Spinal cord (tissue), 10 donors: ENCODE results near the gene CLASP1. TPM values are rescaled to one million over a fixed set of nuclear protein-coding genes. Genes with fewer than 3 reads are reported as not detected.

Experiments used
- DNase-seq, 6 donors: peaks; one replicate each; pipeline versions ENCODE4 v3.0.0 to v3.0.0-alpha.2; 2013 to 2015; ENCODE audit warnings: low spot score in 6 of 6, low read depth in 4 of 6
- H3K27ac ChIP-seq: one replicate; pipeline ENCODE4 v1.5.1; 2013; ENCODE audit warnings: low read depth, low read length, control low read depth
- H3K27me3 ChIP-seq: one replicate; pipeline ENCODE4 v1.6.1; 2013; ENCODE audit warnings: low read length; ENCODE audit not compliant: control insufficient read depth, insufficient read depth
- H3K36me3 ChIP-seq: one replicate; pipeline ENCODE4 v1.6.1; 2013; ENCODE audit warnings: low read length; ENCODE audit not compliant: control insufficient read depth, insufficient read depth
- H3K4me1 ChIP-seq: one replicate; pipeline ENCODE4 v1.6.1; 2013; ENCODE audit warnings: low read length; ENCODE audit not compliant: control insufficient read depth, insufficient read depth
- H3K4me3 ChIP-seq: one replicate; pipeline ENCODE4 v1.5.1; 2013; ENCODE audit warnings: low read depth, low read length, control low read depth
- H3K9me3 ChIP-seq: one replicate; pipeline ENCODE4 v1.6.1; 2013; ENCODE audit warnings: low read length; ENCODE audit not compliant: control insufficient read depth, insufficient read depth
- WGBS: methylation state at CpG from one replicate; pipeline ENCODE4 v1.1.5; 2013; ENCODE audit warnings: missing lambda C conversion rate; ENCODE audit not compliant: insufficient coverage; 5-methylcytosine and 5-hydroxymethylcytosine counted together
- polyA plus RNA-seq, 2 donors: library from polyadenylated mRNA; unstranded; fragments of 120-200 nt; gene quantifications; one replicate each; pipeline ENCODE4 v1.2.1, GENCODE V29; 2013; ENCODE audit not compliant: insufficient read length in 2 of 2
- total RNA-seq, 2 donors: library from RNA; depleted of rRNA in 1 of 2; stranded (reverse); fragments of 120-200 nt in 1 of 2; fragments of >200 nt in 1 of 2; gene quantifications; one replicate each; pipeline versions ENCODE4 v1.2.3 to v1.2.4, GENCODE V29; 2013 to 2014
- donor health status: healthy.

CLASP1 gene
- total and polyA plus RNA-seq, 4 donors, result 51.7 to 98.2 (median 62.8) TPM

- Histone ChIP-seq H3K4me3 (no peak overlapping the region), H3K27ac (no peak overlapping the region), H3K36me3 (peaks cover 9% of the 10 kb centered on the region), H3K27me3 (no peaks in the 10 kb centered on the region), H3K4me1 (no peaks in the 10 kb centered on the region), H3K9me3 (no peaks in the 10 kb centered on the region)
- no peak for DNase-seq
- WGBS, result 86% methylated on average over 1 of the region's 2 CpGs
These were observed 144.9 kb downstream of the CLASP1 start for GRCh38 chr2:121504316-121504715.

- Histone ChIP-seq H3K4me1 (no peaks in the 10 kb centered on the region), H3K27ac (no peak overlapping the region), H3K9me3 (no peaks in the 10 kb centered on the region), H3K4me3 (no peak overlapping the region), H3K27me3 (no peaks in the 10 kb centered on the region), H3K36me3 (peaks cover 9% of the 10 kb centered on the region)
- DNase-seq, result no peak
- 100% methylated on average over 1 of the region's 3 CpGs for WGBS
These were observed 146.5 kb downstream of the CLASP1 start for GRCh38 chr2:121502781-121503180.

- H3K9me3 ChIP-seq, result no peaks in the 10 kb centered on the region
- DNase-seq, result no peak
- H3K4me3 ChIP-seq, result no peak overlapping the region
- no peaks in the 10 kb centered on the region for H3K27me3 ChIP-seq
- peaks cover 9% of the 10 kb centered on the region for H3K36me3 ChIP-seq
- no peak overlapping the region for H3K27ac ChIP-seq
- H3K4me1 ChIP-seq, result no peaks in the 10 kb centered on the region
- 94% methylated on average over 4 of the region's 5 CpGs for WGBS
These were observed 147.0 kb downstream of the CLASP1 start for GRCh38 chr2:121502246-121502645.

GRCh38 chr2:121501554-121501953 lies 147.7 kb downstream of the CLASP1 start:
- no peak for DNase-seq
- no peaks in the 10 kb centered on the region for H3K27me3 ChIP-seq
- H3K27ac ChIP-seq, result no peak overlapping the region
- no peak overlapping the region for H3K4me3 ChIP-seq
- H3K36me3 ChIP-seq, result peaks cover 9% of the 10 kb centered on the region
- no CpG with 5 or more reads among the region's 2 CpGs for WGBS
- H3K9me3 ChIP-seq, result no peaks in the 10 kb centered on the region
- H3K4me1 ChIP-seq, result no peaks in the 10 kb centered on the region

- H3K9me3 ChIP-seq, result no peaks in the 10 kb centered on the region
- H3K4me3 ChIP-seq, result no peak overlapping the region
- DNase-seq, result peak in 2 of 6 donors; percentile 66 to 78
- peaks cover 9% of the 10 kb centered on the region for H3K36me3 ChIP-seq
- no CpG with 5 or more reads among the region's 1 CpG for WGBS
- H3K27me3 ChIP-seq, result no peaks in the 10 kb centered on the region
- no peak overlapping the region for H3K27ac ChIP-seq
- H3K4me1 ChIP-seq, result no peaks in the 10 kb centered on the region
These were observed 148.2 kb downstream of the CLASP1 start for GRCh38 chr2:121501031-121501430.

GRCh38 chr2:121498731-121499130 lies 150.5 kb downstream of the CLASP1 start:
- no peak overlapping the region for H3K27ac ChIP-seq
- H3K27me3 ChIP-seq, result no peaks in the 10 kb centered on the region
- no CpG with 5 or more reads among the region's 1 CpG for whole genome bisulfite sequencing
- no peak overlapping the region for H3K4me3 ChIP-seq
- no peak for DNase-seq
- peaks cover 14% of the 10 kb centered on the region for H3K36me3 ChIP-seq
- no peaks in the 10 kb centered on the region for H3K9me3 ChIP-seq
- no peaks in the 10 kb centered on the region for H3K4me1 ChIP-seq

- Histone ChIP-seq H3K4me3 (no peak overlapping the region), H3K9me3 (no peaks in the 10 kb centered on the region), H3K27ac (no peak overlapping the region), H3K36me3 (peaks cover 5% of the 10 kb centered on the region), H3K4me1 (no peaks in the 10 kb centered on the region), H3K27me3 (no peaks in the 10 kb centered on the region)
- DNase-seq, result no peak
- no CpG with 5 or more reads among the region's 3 CpGs for WGBS
These were observed 156.9 kb downstream of the CLASP1 start for GRCh38 chr2:121492409-121492808.

GRCh38 chr2:121491518-121491917 lies 157.7 kb downstream of the CLASP1 start:
- no peaks in the 10 kb centered on the region for H3K27me3 ChIP-seq
- no CpG with 5 or more reads among the region's 4 CpGs for WGBS
- H3K27ac ChIP-seq, result no peak overlapping the region

GRCh38 chr2:121490584-121491133 lies 158.6 kb downstream of the CLASP1 start:
- no peaks in the 10 kb centered on the region for H3K4me1 ChIP-seq
- no peaks in the 10 kb centered on the region for H3K9me3 ChIP-seq
- WGBS, result 83% methylated on average over 1 of the region's 3 CpGs
- no peaks in the 10 kb centered on the region for H3K27me3 ChIP-seq
- peaks cover 5% of the 10 kb centered on the region for H3K36me3 ChIP-seq
- H3K4me3 ChIP-seq, result no peak overlapping the region
- DNase-seq, result peak in 1 of 6 donors; percentile 77
- no peak overlapping the region for H3K27ac ChIP-seq

More at GRCh38 chr2:121491518-121491917, 157.7 kb downstream of the CLASP1 start:
- no peak overlapping the region for H3K4me3 ChIP-seq
- H3K36me3 ChIP-seq, result peaks cover 5% of the 10 kb centered on the region
- DNase-seq, result peak in 2 of 6 donors; percentile 74 to 77
- H3K4me1 ChIP-seq, result no peaks in the 10 kb centered on the region
- H3K9me3 ChIP-seq, result no peaks in the 10 kb centered on the region

GRCh38 chr2:121489911-121490583 lies 159.2 kb downstream of the CLASP1 start:
- Histone ChIP-seq H3K9me3 (no peaks in the 10 kb centered on the region), H3K27ac (no peak overlapping the region), H3K4me3 (no peak overlapping the region), H3K36me3 (peaks cover 1% of the 10 kb centered on the region), H3K27me3 (no peaks in the 10 kb centered on the region), H3K4me1 (no peaks in the 10 kb centered on the region)
- DNase-seq, result peak in 2 of 6 donors; percentile 58
- no CpG with 5 or more reads among the region's 2 CpGs for WGBS
